HCT116 (cell line): ENCODE results near the gene TNFSF8.

ENCODE experiments used
- CTCF ChIP-seq, 3 experiments: fragments of 200-600 bp in 1 of 3; sonication (generic) in 1 of 3; IDR thresholded peaks in 2 of 3; conservative IDR thresholded peaks in 1 of 3; 2 replicates each; pipeline ENCODE4 v1.5.1; 2012 to 2017; ENCODE audit warnings: low read depth in 2 of 3, low read length in 2 of 3, antibody characterized with exemption in 1 of 3, borderline replicate concordance in 1 of 3, control low read depth in 1 of 3, mild to moderate bottlenecking in 1 of 3, mixed read lengths in 1 of 3, mixed run types in 1 of 3, moderate library complexity in 1 of 3; ENCODE audit not compliant: insufficient read depth in 1 of 3
- JUND ChIP-seq: IDR thresholded peaks from 2 replicates; pipeline ENCODE4 v1.6.1; 2012
- POLR2A ChIP-seq: IDR thresholded peaks from 2 replicates; pipeline ENCODE4 v1.7.0; 2011; ENCODE audit warnings: borderline replicate concordance; ENCODE audit not compliant: insufficient read depth, insufficient read length; ENCODE audit errors: extremely low read depth
- RAD21 ChIP-seq: IDR thresholded peaks from 2 replicates; pipeline ENCODE4 v1.6.1; 2012; ENCODE audit warnings: low read depth, mild to moderate bottlenecking
- REST ChIP-seq: IDR thresholded peaks from 2 replicates; pipeline ENCODE4 v1.6.1; 2012; ENCODE audit warnings: low read depth
- SIN3A ChIP-seq: IDR thresholded peaks from 2 replicates; pipeline ENCODE4 v1.6.1; 2012; ENCODE audit warnings: low read depth
- YY1 ChIP-seq: IDR thresholded peaks from 2 replicates; pipeline ENCODE4 v1.6.1; 2011; ENCODE audit warnings: low read length, low read depth, moderate library complexity, mild to moderate bottlenecking; ENCODE audit not compliant: insufficient replicate concordance; ENCODE audit errors: extremely low read depth
- ZBTB33 ChIP-seq: IDR thresholded peaks from 2 replicates; pipeline ENCODE4 v1.6.1; 2011; ENCODE audit warnings: mild to moderate bottlenecking, low read length, moderate library complexity; ENCODE audit not compliant: insufficient replicate concordance; ENCODE audit errors: extremely low read depth

- no peak for TF ChIP-seq YY1
- no peak for TF ChIP-seq CTCF (IDR thresholded peaks at IDR 0.05 in 2 of 3, conservative IDR thresholded peaks at IDR 0.05 in 1 of 3; ENCODE audit: borderline replicate concordance in 1 of 3, insufficient read depth in 1 of 3, low read depth in 2 of 3, low read length in 2 of 3)
- TF ChIP-seq POLR2A: no peak
- no peak for TF ChIP-seq REST
- no peak for TF ChIP-seq JUND
- no peak for TF ChIP-seq RAD21
- TF ChIP-seq SIN3A: no peak
- no peak for TF ChIP-seq ZBTB33
These were observed 6.1 kb downstream of the TNFSF8 start for GRCh38 chr9:114924327-114924726.
